Esophagus muscularis mucosa (tissue), 4 donors: ENCODE results near the gene PAQR7.

ENCODE experiments used
- EP300 ChIP-seq: sonication (generic); formaldehyde crosslinking; IDR thresholded peaks from one replicate; pipeline ENCODE4 v1.6.1; 2017; ENCODE audit warnings: antibody characterized with exemption
- POLR2A ChIP-seq: fragments of 450-650 bp; IDR thresholded peaks from one replicate; pipeline ENCODE4 v1.6.1; 2017; ENCODE audit warnings: antibody characterized with exemption, moderate library complexity, mild to moderate bottlenecking, low read depth
- POLR2AphosphoS5 ChIP-seq, 2 donors: sonication (generic); formaldehyde crosslinking; IDR thresholded peaks; one replicate each; pipeline ENCODE4 v1.6.1; 2017; ENCODE audit warnings: antibody characterized with exemption in 2 of 2
- TF ChIP-seq, protein P1 (sequence below), 3 experiments: fragments of 200-600 bp in 2 of 3; fragments of 450-650 bp in 1 of 3; sonication (generic) in 2 of 3; IDR thresholded peaks; one replicate each; pipeline ENCODE4 v1.5.1; 2017 to 2019; ENCODE audit warnings: antibody characterized with exemption in 3 of 3, mild to moderate bottlenecking in 2 of 3, moderate library complexity in 1 of 3

DNA sequence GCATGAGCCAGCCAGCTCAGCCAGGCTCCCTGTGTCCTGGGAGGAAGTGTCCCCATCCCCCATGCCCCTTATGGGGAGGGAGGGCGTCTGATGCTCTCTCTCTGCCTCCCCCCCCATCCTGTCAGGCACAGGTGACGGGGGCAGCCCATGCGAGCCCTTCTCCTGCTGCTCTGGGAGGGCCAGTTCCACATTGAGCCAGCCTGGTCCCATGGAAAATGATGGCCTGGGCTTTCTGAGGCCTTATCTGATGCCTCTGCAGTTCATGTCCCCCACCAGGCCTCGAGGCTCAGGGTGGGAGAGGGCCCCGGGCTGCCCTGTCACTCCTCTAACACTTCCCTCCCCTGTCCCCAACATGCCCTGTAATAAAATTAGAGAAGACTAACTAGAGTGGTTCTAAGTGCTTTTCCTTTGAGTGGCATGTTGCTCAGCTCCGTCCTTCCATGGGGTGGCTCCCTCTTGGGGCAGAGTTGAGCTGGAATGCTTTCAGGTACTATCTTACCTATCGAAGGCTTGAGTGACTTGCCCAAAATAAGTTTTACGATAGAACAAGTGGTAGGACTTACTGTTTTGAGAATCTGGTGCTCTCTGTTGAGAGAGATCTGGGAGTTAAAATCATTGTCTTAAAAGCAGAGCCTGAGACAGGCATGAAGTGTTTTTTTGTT is 57.5 kb downstream of the PAQR7 start:
- TF ChIP-seq EP300 (no peak), POLR2A (no peak), POLR2AphosphoS5 (IDR thresholded peaks at IDR 0.05) (no peak)
- TF ChIP-seq, protein P1, sequence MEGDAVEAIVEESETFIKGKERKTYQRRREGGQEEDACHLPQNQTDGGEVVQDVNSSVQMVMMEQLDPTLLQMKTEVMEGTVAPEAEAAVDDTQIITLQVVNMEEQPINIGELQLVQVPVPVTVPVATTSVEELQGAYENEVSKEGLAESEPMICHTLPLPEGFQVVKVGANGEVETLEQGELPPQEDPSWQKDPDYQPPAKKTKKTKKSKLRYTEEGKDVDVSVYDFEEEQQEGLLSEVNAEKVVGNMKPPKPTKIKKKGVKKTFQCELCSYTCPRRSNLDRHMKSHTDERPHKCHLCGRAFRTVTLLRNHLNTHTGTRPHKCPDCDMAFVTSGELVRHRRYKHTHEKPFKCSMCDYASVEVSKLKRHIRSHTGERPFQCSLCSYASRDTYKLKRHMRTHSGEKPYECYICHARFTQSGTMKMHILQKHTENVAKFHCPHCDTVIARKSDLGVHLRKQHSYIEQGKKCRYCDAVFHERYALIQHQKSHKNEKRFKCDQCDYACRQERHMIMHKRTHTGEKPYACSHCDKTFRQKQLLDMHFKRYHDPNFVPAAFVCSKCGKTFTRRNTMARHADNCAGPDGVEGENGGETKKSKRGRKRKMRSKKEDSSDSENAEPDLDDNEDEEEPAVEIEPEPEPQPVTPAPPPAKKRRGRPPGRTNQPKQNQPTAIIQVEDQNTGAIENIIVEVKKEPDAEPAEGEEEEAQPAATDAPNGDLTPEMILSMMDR (IDR thresholded peaks at IDR 0.05), result no peak
